ENCODE measurements around the gene NOPCHAP1.

NOPCHAP1 gene

GRCh38 chr12:104994336-104994735 lies 8.2 kb downstream of the NOPCHAP1 start:
- Histone ChIP-seq H3K27me3 (no peaks in the 10 kb centered on the region), H3K36me3 (no peaks in the 10 kb centered on the region)

GRCh38 chr12:104997541-104997940 lies 11.4 kb downstream of the NOPCHAP1 start:
- no peaks in the 10 kb centered on the region for H3K4me1 ChIP-seq (ENCODE audit: control insufficient read depth in 1 of 2, insufficient read depth in 1 of 2, low read depth in 1 of 2, low read length in 1 of 2)
- no peak overlapping the region for H3K27ac ChIP-seq
- no peaks in the 10 kb centered on the region for H3K9me3 ChIP-seq
- H3K27me3 ChIP-seq: no peaks in the 10 kb centered on the region
- H3K36me3 ChIP-seq: no peaks in the 10 kb centered on the region
- TF ChIP-seq CTCF (IDR thresholded peaks at IDR 0.05): no peak
- H3K4me3 ChIP-seq (ENCODE audit: low read depth in 1 of 2, low read length in 1 of 2): no peak overlapping the region

More at GRCh38 chr12:104994336-104994735, 8.2 kb downstream of the NOPCHAP1 start:
- no peak for TF ChIP-seq CTCF (IDR thresholded peaks at IDR 0.05)
- Histone ChIP-seq H3K27ac (no peak overlapping the region), H3K4me3 (ENCODE audit: low read depth in 1 of 2, low read length in 1 of 2) (no peak overlapping the region), H3K4me1 (ENCODE audit: control insufficient read depth in 1 of 2, insufficient read depth in 1 of 2, low read depth in 1 of 2, low read length in 1 of 2) (no peaks in the 10 kb centered on the region), H3K9me3 (no peaks in the 10 kb centered on the region)

GRCh38 chr12:104998423-104999346 lies 12.6 kb downstream of the NOPCHAP1 start:
- Histone ChIP-seq H3K27me3 (no peaks in the 10 kb centered on the region), H3K4me1 (ENCODE audit: control insufficient read depth in 1 of 2, insufficient read depth in 1 of 2, low read depth in 1 of 2, low read length in 1 of 2) (no peaks in the 10 kb centered on the region), H3K27ac (no peak overlapping the region), H3K9me3 (no peaks in the 10 kb centered on the region), H3K36me3 (no peaks in the 10 kb centered on the region), H3K4me3 (ENCODE audit: low read depth in 1 of 2, low read length in 1 of 2) (no peak overlapping the region)
- TF ChIP-seq CTCF (IDR thresholded peaks at IDR 0.05): no peak

- Histone ChIP-seq H3K36me3 (no peaks in the 10 kb centered on the region), H3K9me3 (no peaks in the 10 kb centered on the region), H3K4me1 (ENCODE audit: control insufficient read depth in 1 of 2, insufficient read depth in 1 of 2, low read depth in 1 of 2, low read length in 1 of 2) (no peaks in the 10 kb centered on the region), H3K27ac (no peak overlapping the region), H3K27me3 (no peaks in the 10 kb centered on the region), H3K4me3 (ENCODE audit: low read depth in 1 of 2, low read length in 1 of 2) (no peak overlapping the region)
- no peak for TF ChIP-seq CTCF (IDR thresholded peaks at IDR 0.05)
These were observed 13.2 kb downstream of the NOPCHAP1 start for GRCh38 chr12:104999347-104999685.

GRCh38 chr12:105001476-105001875 lies 15.4 kb downstream of the NOPCHAP1 start:
- Histone ChIP-seq H3K27ac (no peak overlapping the region), H3K4me3 (ENCODE audit: low read depth in 1 of 2, low read length in 1 of 2) (no peak overlapping the region), H3K9me3 (no peaks in the 10 kb centered on the region), H3K36me3 (no peaks in the 10 kb centered on the region), H3K4me1 (ENCODE audit: control insufficient read depth in 1 of 2, insufficient read depth in 1 of 2, low read depth in 1 of 2, low read length in 1 of 2) (no peaks in the 10 kb centered on the region), H3K27me3 (no peaks in the 10 kb centered on the region)
- no peak for TF ChIP-seq CTCF (IDR thresholded peaks at IDR 0.05)
